MM.1S (cell line): ENCODE measurements around the gene CDK5RAP2.

Source experiments
- DNase-seq: peaks from one replicate; pipeline ENCODE4 v3.0.0-alpha.2; 2015
- H2AFZ ChIP-seq: fragments of 300-600 bp; sonication (generic); 2 replicates; pipeline ENCODE4 v1.6.0; 2016; ENCODE audit warnings: antibody characterized with exemption, low read length
- H3F3A ChIP-seq: fragments of 300-600 bp; sonication (generic); 2 replicates; pipeline ENCODE4 v1.6.1; 2016; ENCODE audit warnings: mild to moderate bottlenecking, antibody characterized with exemption, low read length, moderate library complexity, mixed read lengths; ENCODE audit not compliant: insufficient read depth
- H3K27ac ChIP-seq: fragments of 300-600 bp; sonication (generic); 2 replicates; pipeline ENCODE4 v1.5.1; 2016; ENCODE audit warnings: mild to moderate bottlenecking, low read length
- H3K27me3 ChIP-seq: fragments of 300-600 bp; sonication (generic); replicated peaks from 2 replicates; pipeline ENCODE4 v1.6.0; 2016; ENCODE audit warnings: low read length; ENCODE audit not compliant: insufficient read depth
- H3K36me3 ChIP-seq: fragments of 300-600 bp; sonication (generic); replicated peaks from 2 replicates; pipeline ENCODE4 v1.6.1; 2016; ENCODE audit warnings: mild to moderate bottlenecking, low read length, mixed read lengths; ENCODE audit not compliant: insufficient read depth
- H3K4me1 ChIP-seq: fragments of 300-600 bp; sonication (generic); 2 replicates; pipeline ENCODE4 v1.6.1; 2016; ENCODE audit warnings: low read length, mixed read lengths
- H3K4me2 ChIP-seq: fragments of 300-600 bp; sonication (generic); 2 replicates; pipeline ENCODE4 v1.6.0; 2016; ENCODE audit warnings: low read depth, low read length
- H3K4me3 ChIP-seq: fragments of 300-600 bp; sonication (generic); 2 replicates; pipeline ENCODE4 v1.5.1; 2016; ENCODE audit warnings: low read length, mixed read lengths
- H3K79me2 ChIP-seq: fragments of 300-600 bp; sonication (generic); 2 replicates; pipeline ENCODE4 v1.6.1; 2016; ENCODE audit warnings: mixed run types, low read length, mixed read lengths
- H3K9ac ChIP-seq: fragments of 300-600 bp; sonication (generic); 2 replicates; pipeline ENCODE4 v1.6.1; 2016; ENCODE audit warnings: low read length, mixed read lengths
- H3K9me2 ChIP-seq: fragments of 300-600 bp; sonication (generic); replicated peaks from 2 replicates; pipeline ENCODE4 v1.6.1; 2016; ENCODE audit warnings: mild to moderate bottlenecking, low read length, mixed read lengths; ENCODE audit not compliant: insufficient read depth
- H3K9me3 ChIP-seq: fragments of 300-600 bp; sonication (generic); replicated peaks from 2 replicates; pipeline ENCODE4 v1.6.1; 2016; ENCODE audit warnings: mild to moderate bottlenecking, low read length, mixed read lengths; ENCODE audit not compliant: insufficient read depth
- H4K20me1 ChIP-seq: fragments of 300-600 bp; sonication (generic); 2 replicates; pipeline ENCODE4 v1.6.1; 2016; ENCODE audit warnings: mild to moderate bottlenecking, low read length, moderate library complexity, mixed read lengths; ENCODE audit not compliant: insufficient read depth
- CTCF ChIP-seq: fragments of 300-600 bp; sonication (generic); IDR thresholded peaks from 2 replicates; pipeline ENCODE4 v1.5.1; 2016; ENCODE audit warnings: antibody characterized with exemption, low read length, mixed read lengths
- EZH2 ChIP-seq: fragments of 300-600 bp; sonication (generic); optimal IDR thresholded peaks from 2 replicates; pipeline ENCODE3; 2017; ENCODE audit warnings: low read depth, mild to moderate bottlenecking, antibody characterized with exemption, low read length, mixed read lengths
- EZH2phosphoT487 ChIP-seq: fragments of 300-600 bp; sonication (generic); IDR thresholded peaks from 2 replicates; pipeline ENCODE4 v1.6.1; 2018; ENCODE audit warnings: antibody characterized with exemption, low read length

The CDK5RAP2 gene

DNA sequence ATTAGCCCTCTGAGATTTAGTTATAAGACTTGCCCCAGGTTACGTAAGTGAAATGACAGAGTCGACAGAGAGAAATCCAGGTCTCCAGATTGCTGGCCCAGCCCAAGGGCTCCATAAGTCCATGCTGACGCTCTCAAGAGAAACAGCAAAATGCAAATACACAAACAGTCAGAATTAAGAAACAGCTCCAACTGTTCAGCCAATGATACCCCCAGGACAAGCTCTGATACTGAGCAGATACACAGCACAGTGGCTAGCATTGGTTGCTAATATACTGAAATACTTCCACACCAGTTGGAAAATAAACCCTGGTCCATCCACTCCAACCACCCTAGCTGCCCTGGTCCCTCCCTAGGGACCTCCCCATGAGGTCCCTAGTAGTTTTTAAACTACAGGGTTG lies 94.2 kb downstream of the CDK5RAP2 start:
- Histone ChIP-seq H3K9me2 (no peaks in the 10 kb centered on the region), H3K27me3 (no peaks in the 10 kb centered on the region), H2AFZ (no peak overlapping the region), H3K36me3 (peaks cover 7% of the 10 kb centered on the region), H3F3A (no peaks in the 10 kb centered on the region), H3K4me2 (no peak overlapping the region), H3K9me3 (no peaks in the 10 kb centered on the region), H3K4me1 (peaks cover 5% of the 10 kb centered on the region), H3K9ac (no peak overlapping the region), H3K4me3 (no peak overlapping the region), H4K20me1 (no peaks in the 10 kb centered on the region), H3K79me2 (no peaks in the 10 kb centered on the region), H3K27ac (no peak overlapping the region)
- DNase-seq: no peak
- TF ChIP-seq EZH2phosphoT487 (no peak), EZH2 (no peak), CTCF (no peak)

- Histone ChIP-seq H3K4me2 (no peak overlapping the region), H4K20me1 (no peaks in the 10 kb centered on the region), H3K79me2 (no peaks in the 10 kb centered on the region), H3K9me3 (no peaks in the 10 kb centered on the region), H3F3A (no peaks in the 10 kb centered on the region), H3K9me2 (no peaks in the 10 kb centered on the region), H3K27ac (no peak overlapping the region), H2AFZ (no peak overlapping the region), H3K4me1 (no peaks in the 10 kb centered on the region), H3K4me3 (no peak overlapping the region), H3K9ac (no peak overlapping the region), H3K27me3 (no peaks in the 10 kb centered on the region), H3K36me3 (peaks cover 3% of the 10 kb centered on the region; the same call in 1 of the 2 replicates)
- TF ChIP-seq EZH2 (no peak), EZH2phosphoT487 (no peak), CTCF (no peak)
- no peak for DNase-seq
Observed at GRCh38 chr9:120484162-120484561, 95.8 kb downstream of the CDK5RAP2 start.

GRCh38 chr9:120482424-120483186 lies 97.4 kb downstream of the CDK5RAP2 start:
- H2AFZ ChIP-seq: no peak overlapping the region
- no peak overlapping the region for H3K27ac ChIP-seq
- H3K36me3 ChIP-seq: peaks cover 3% of the 10 kb centered on the region; the same call in 1 of the 2 replicates

More at GRCh38 chr9:120482424-120483186, 97.4 kb downstream of the CDK5RAP2 start:
- no peaks in the 10 kb centered on the region for H3K9me3 ChIP-seq
- peaks cover 4% of the 10 kb centered on the region; the same call in 1 of the 2 replicates for H3K79me2 ChIP-seq
- no peaks in the 10 kb centered on the region for H3F3A ChIP-seq
- no peak overlapping the region for H3K9ac ChIP-seq
- TF ChIP-seq EZH2: no peak
- TF ChIP-seq EZH2phosphoT487: no peak
- TF ChIP-seq CTCF: no peak
- no peaks in the 10 kb centered on the region for H3K4me1 ChIP-seq
- no peak for DNase-seq
- no peaks in the 10 kb centered on the region for H4K20me1 ChIP-seq
- H3K4me2 ChIP-seq: no peak overlapping the region
- no peaks in the 10 kb centered on the region for H3K27me3 ChIP-seq
- H3K9me2 ChIP-seq: no peaks in the 10 kb centered on the region
- no peak overlapping the region for H3K4me3 ChIP-seq
